NCI-H2029 (cell line): ENCODE data around the gene MS4A13.
"Not testable (repeated sequence)": the region's sequence is repeated elsewhere in the genome, so short reads cannot be mapped to it uniquely, and the experiment has no call there.

Source experiments
- DNase-seq: peaks from one replicate; lab custom pipeline; 2025; lab: John Stamatoyannopoulos, UW

Gene MS4A13, protein sequence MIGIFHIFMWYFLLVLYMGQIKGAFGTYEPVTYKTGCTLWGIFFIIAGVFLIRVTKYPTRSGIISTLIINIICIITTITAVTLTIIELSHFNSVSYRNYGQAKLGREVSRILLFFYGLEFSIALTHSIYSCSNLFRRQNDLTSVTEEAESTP

DNA sequence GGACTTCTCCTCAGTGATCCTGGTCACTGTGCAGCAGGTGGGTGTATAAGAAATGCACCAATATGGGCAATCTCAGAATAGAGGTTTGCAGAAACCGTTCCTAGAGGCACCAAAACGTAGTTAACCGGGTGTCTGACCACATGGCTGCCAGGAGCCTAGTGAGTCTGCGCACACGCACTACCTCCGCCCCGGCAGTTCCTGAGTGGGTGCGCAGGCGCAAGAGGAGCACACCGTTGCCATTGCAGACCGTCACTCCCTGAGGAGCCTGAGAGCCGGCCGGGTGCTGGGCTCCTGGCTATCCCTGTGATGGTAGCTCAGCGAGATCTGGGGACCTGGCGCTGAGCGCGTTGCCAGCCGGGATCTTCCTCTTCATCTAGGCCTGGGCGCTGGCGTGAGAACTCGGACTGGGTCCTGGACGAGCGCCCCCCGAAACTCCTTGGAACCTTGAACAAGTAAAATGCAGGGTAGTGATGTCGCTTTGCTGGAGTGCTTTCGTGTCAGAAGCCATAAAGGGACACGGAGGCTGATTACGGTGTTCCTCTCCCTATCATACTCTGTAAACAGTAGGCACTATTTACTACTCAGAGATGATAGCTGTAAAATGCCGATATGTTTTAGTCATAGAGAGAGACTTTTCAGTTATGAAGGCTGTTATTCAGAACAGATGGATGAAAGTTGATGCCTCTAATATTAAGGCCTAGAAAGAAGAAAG is at the start of gene MS4A13:
Gene MS4A13, plus strand, starts transcription at position 249 of the 712 bp plus-strand sequence. CDS start 2,692 bp downstream, outside the sequence.
- no peak for DNase-seq

DNA sequence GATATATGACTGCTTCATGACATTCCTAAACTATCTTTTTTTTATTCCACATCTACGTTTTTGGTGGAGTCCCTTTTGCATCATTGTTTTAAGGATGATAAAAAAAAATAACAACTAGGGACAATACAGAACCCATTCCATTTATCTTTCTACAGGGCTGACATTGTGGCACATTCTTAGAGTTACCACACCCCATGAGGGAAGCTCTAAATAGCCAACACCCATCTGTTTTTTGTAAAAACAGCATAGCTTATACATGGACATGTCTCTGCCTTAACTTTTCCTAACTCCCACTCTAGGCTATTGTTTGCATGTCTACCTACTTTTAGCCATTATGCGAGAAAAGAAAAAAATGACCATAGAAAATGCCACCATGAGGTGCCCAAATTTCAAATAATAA is 46.4 kb upstream of the MS4A13 start:
- DNase-seq: no peak

DNA sequence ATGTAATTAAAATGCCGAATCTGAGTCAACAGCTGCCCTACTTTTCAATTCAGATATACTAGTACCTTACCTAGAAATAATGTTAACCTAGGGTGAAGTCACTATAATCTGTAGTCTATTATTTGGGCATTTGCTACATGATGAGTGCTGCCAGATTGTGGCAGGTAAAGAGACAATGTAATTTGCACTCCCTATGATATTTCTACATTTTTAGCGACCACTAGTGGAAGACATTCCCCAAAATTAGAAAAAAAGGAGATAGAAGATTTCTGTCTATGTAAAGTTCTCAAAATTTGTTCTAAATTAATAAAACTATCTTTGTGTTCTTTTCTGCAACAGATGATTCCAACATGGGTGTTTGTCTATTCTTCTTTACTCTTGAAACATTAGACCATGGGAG is 45.5 kb upstream of the MS4A13 start:
- DNase-seq: no peak

DNA sequence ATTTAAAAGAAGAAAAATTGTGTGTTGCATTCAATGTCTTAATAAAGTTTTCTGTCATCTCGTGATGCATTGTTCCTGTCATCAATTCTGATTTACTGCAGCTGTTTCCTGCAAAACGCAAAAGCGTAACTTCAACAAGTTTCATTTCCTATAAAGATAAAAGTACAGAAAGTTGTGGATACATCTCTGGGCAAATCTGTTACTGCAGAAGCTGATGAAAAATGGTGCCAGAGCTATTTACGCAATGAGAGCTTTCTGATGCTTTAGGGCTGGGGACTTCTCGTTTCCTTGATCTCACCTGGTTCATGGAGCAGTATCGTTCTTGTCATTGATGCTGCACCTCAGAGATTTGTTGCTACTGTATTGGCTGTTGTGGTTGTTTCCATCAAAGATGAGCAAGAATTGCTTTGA is 38.2 kb upstream of the MS4A13 start:
- DNase-seq: no peak

DNA sequence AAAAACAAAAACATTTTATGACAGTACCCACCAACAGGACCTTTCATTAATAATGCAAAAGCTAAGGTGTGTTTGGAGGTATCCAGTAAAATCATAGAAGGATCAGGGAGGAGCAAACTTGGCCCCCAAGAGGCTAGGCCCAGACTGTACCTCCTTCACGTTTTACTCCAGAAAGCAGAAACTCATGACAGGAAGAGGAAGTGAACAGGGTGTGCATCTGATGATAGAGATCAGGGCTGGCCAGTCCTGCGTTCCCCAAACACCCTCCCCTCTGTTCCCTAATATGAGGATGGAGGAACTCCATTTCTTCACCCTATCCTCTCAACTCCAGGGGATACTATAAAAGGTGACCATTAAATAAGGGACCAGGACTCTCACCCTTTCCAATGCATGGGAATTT is 32.8 kb upstream of the MS4A13 start:
- no peak for DNase-seq

DNA sequence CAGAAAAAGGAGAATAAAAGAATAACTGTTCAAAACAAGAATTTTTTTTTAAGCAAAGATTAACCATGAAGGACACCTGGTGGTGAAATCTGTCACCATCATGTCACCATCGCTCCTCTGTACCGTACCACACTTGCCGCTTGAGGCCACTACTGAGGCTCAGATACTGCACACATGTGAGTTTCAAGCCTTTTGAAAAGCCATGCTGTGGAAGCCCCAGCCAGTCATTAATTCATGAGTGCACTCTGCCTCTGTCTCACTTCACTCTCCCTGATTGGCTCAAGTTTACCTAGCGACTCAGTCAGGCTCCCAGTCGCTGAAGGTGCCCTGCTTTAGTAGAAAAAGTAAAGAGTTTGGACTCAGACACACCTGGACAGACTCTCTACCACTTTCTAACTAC is 29.2 kb upstream of the MS4A13 start:
- no peak for DNase-seq

DNA sequence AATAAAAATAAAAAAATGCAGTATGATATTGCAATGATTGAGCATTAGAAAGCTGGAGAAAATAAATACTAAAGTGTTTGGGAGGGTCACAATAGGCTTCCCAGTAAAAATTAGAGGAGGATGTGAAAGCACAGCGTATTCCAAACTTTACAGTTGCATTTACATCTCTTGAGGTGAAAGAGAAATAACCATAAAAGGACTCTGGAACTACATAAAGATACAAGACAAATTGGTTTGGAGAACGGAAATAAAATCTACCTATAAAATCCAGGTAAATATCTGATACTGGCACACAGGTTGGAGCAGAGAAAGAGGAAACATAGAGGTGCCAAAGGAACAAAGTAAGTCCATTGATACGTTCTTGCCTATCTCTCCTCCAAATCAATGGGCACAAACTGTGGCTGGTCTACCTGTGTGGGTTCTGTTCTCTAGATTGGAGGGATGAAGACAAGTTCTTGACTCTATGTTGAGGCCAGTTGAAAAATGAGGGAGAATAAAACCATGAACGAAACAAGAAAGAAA is 22.6 kb upstream of the MS4A13 start, which contains the start of gene MS4A12:
Gene MS4A12, plus strand, starts transcription at position 291 of the 522 bp plus-strand sequence. CDS start 4,541 bp downstream, outside the sequence.
- DNase-seq: no peak

DNA sequence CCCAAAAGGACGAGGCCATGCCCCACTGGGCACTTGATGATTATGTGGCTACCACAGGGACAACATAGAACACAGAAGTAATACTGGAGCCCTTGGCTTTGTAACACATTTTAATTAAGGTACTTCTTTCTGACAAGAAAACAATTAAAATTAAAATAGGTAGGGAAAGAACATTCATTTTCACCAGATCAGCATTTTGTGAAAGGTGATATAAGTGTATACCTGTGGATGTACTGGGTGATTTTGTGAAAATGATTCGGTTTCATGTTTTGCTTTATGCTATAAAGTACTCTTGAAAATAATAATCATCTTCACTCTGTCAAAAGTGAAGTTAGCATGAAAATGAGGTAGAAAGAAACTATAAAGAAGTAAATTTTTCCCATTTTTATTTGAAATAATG is 21.7 kb upstream of the MS4A13 start:
- no peak for DNase-seq

DNA sequence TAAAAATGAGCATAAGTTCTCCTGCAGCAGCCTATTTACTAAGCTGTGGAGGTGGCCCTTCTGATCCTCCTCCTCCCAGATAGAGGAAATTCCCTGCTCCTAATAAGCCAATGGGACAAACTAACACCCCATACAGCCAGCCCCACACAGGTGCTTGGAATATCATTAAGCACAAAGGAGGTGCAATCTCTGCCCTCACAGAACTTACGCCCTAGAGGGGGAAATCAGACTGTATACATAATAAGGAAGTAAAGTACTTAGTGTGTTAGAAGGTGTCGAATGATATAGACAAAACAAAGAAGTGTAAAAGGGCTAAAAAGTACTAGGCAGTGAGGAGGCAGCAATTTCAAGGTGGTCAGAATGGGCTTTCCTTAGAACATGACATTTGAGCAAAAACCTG is 16.8 kb upstream of the MS4A13 start:
- DNase-seq: no peak

DNA sequence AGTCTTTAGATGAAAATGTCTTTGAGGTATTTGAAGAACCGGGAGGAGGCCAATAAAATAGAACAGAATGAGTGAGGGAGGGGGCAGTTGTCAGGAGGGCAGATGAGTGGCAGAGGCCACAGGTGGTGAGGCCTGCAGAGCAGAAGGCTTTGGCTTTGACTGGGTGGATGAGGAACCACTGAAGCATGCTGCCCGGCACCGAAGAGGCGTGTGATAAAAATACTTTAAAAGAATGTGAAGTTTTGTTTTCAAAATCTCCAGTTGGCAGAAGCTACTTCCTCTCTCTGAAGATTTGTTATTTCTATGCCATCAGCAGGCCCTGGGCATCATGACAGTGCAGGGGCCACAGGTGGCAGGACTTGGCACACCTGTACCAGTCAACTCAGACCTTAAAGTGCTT is 16.3 kb upstream of the MS4A13 start:
- DNase-seq: no peak

DNA sequence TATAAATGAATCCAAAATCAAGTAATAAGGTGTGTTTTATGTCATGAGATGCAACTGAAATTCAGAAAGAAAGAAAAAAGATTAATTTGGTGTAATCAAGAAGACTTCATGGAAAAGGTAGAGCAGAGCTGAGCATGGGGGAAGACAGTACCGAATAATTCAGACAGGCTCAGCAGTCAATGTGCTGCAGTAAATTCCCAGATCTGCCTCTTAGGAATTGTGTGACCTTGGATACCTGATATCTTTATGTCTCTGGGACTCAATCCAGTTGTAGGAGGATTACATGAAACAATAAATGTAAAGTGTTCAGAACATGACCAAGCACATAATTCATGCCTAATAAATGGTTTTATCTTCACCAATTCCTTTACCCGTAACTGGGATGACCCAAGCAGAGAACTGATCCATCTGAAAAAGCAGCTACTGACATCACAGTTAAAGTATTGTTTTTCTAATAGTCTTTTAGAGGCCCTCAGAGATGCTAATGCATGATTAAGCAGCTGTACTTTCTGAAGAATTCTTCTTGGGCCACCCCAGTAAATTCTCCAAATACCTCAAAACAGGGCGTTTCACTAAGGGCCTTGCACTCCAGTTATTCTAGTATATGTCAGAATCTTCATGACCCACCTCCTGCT is 14.8 kb upstream of the MS4A13 start:
- no peak for DNase-seq

DNA sequence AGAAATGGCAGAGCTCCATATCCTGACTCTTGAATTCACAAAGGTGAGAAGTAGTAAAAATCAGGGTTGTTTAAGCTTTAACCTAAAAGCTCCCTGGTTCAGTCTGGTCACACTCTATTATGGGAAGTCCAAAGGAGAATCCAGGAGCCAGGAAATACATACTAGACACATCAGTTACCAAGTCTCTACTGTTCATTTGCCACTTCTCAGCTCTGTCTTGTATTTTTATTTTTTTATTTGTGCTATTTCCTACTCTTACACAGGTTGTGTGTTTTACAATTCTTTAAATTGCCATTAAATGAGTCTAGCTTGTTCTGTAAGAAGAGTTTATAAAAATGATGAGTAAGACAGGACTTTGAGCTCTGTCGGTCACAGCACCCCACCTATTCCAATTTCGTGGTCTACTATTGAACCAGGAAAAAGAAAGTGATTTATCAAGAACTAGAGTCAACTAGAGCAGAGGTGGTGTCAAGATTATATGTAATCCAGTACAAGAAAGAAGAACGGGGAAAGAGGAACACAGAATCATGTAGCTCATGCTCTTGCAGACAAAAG is 12.9 kb upstream of the MS4A13 start:
- DNase-seq: no peak

DNA sequence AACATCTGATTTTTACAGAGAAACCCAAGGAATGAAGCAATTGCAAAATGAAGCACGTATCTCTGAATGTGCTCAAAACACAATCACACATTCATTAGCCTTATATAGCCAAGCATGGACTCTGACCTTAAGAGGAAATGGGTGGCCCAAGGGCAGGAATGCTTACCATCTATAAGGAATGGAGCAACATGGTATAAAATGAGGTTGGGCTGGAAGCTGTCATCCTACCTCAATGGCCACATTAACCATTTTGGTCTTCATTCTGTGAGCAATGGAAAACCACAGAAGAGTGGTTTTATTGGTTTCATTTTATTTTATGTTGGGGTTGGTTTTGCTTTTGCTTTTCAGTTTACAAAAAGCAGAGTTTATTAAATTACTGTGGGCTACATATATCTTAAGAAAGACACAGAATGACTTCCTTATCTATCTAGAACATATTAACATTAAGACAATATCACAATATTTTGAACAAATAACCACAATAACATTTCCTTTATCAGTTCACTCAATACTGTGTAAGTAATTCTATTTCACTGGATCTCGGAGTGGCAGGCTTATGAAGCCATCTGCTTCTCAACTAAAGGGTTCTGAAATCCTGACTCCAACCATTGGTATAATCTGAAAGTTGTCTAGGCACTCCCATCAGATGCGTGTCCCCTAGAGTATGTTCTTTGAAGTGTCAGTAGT is 10.8 kb upstream of the MS4A13 start:
- no peak for DNase-seq

DNA sequence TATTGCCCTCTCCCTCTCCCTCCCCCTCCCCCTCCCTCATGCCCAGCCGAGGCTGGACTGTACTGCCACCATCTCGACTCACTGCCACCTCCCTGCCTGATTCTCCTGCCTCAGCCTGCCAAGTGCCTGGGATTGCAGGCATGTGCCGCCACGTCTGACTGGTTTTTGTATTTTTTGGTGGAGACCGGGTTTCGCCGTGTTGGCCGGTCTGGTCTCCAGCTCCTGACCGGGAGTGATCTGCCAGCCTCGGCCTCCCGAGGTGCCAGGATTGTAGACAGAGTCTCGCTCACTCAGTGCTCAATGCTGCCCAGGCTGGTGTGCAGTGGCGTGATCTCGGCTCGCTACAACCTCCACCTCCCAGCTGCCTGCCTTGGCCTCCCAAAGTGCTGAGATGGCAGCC is 5.6 kb upstream of the MS4A13 start:
- DNase-seq: not testable (repeated sequence)

DNA sequence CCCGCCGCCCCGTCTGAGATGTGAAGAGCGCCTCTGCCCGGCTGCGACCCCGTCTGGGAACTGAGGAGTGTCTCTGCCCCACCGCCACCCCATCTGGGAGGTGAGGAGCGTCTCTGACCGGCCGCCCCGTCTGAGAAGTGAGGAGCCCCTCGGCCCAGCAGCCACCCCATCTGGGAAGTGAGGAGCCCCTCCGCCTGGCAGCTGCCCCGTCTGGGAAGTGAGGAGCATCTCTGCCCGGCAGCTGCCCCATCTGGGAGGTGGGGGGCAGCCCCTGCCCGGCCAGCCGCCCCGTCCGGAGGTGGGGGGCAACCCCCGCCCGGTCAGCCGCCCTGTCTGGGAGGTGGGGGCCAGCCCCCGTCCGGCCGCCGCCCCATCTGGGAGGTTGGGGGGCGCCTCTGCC is 5.0 kb upstream of the MS4A13 start:
- DNase-seq: not testable (repeated sequence)

DNA sequence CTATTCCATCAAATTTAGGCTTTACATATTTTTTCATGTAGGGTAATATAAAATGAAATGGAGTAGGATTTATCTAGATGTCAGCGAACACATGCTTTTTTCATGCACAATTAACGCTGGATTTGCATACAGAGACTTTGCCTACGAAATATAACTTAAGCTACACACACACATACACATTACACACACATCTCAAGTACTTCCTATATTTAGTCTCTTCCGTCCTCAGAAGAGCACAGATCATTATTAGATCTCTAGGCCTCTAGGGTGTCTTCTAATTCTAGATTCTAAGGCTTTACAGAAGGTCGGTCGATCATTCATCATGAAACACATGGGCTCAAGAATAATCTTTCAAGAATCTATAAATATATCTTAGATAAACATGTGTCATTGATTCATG is 3.8 kb upstream of the MS4A13 start:
- DNase-seq: no peak

DNA sequence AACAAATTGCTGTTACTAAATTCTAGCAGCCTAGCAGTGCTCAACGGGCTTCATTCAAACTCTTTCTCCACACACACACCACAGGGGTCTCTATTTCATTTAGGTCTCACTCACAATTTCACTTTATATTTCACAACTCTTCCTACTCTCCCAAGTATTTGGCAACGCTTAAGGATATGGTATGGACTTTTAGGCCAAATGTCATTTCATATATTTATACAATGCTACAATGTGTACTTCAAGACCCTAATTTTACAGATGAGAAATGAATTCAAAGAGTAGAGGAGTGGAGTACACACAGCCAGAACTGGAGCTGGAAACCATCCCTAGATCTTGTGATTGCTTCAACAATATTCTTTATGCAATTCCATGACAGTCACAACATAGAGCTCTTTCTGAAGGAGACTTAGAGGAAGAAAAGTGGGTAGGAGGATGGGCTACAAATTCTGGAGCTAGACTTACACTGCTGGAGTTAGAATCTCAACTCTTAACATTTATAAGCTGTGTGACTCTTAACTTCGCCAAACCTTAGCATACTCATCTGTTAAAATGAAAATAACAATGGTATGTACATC is 2.5 kb upstream of the MS4A13 start:
- no peak for DNase-seq

DNA sequence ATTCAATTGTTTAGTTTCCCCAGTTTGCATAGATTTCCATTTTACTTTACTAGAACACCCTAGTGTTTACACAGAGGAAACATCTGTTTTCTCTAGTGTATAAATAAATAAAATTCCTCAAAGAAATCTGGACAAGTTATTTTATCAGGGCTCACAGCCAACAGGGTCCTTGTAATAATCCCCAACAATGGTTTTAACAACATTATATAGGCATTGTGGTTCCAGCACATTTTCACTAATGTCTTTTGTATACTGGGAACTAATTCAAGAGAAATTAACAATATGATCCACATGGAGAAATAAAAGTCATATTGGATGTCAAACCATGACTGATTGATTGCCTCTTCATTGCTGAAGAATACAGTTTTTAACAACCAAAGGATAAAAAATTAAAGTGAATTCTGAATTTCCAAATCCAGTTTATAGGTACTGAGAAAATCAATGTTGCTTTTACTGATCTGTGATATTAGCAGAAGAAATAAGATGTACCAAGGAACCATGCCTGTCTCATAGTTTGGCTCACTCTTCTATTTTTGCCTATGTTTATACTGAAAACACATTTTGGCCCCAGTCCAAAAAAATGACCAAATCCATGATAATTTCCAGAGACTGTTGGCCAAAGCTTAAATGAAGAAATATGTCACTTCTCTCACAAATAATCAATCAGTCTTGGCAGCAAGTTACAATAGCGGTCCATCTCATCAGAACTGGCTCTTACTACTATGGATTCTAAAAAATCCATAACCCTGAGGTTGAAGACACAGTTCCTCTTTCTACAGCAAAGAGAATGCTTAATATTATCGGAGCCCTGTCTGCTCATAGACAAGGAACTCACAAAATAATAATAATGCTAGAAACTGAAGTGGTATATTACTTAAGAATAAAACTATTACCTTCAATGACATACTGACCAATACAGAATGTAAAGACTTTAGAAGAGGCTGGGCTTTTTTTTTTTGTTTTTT is 1.4 kb upstream of the MS4A13 start:
- no peak for DNase-seq

DNA sequence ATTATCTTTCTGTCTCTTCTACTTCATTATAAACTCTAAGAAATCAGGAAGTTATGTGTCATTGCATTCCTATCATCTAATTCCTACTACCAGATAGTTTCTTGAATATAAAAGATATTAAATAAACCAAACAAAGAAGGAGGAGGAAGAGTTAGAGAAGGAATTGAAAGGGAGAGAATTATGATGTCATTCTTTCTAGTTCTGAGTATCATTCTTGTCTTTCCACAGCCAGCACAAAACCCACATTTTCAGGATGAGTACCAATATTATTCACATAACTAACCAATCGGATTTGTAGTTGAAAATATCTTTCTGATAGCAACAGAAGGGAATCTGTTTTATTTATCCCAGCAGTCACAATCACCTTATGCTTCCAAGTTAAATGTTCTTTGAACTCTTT is 13.3 kb downstream of the MS4A13 start:
- no peak for DNase-seq

DNA sequence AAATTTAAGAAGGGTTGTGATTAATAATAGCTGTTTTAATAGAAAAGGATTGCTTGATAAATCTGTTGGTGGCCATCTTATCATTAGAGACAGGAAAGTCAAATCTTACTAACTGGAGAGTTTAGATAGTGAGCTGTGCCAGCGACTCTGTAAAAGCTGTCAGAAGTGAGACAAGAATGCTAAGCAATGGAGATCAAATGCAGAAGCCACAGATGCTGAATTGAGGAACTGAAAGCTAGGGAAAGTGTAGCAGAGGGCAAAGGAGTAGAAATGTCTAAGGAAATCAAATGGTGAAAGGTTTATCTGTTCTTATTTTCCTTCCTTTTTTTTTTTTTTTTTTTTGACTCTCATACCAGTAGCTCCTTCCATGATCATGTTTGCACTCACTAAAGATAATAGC is 13.7 kb downstream of the MS4A13 start:
- DNase-seq: no peak
